Liver (tissue), 3 donors: ENCODE results near the gene GFPT2.

Experiments
- EGR1 ChIP-seq, 2 donors: IDR thresholded peaks; 2 replicates each; pipeline ENCODE4 v1.6.1; 2016 to 2018; ENCODE audit warnings: antibody characterized with exemption in 2 of 2, low read depth in 2 of 2
- GABPA ChIP-seq, 2 donors: IDR thresholded peaks in 1 of 2; conservative IDR thresholded peaks in 1 of 2; 2 replicates each; pipeline ENCODE4 v1.6.1; 2016; ENCODE audit warnings: antibody characterized with exemption in 2 of 2, mild to moderate bottlenecking in 1 of 2, moderate library complexity in 1 of 2
- JUND ChIP-seq, 2 donors: IDR thresholded peaks; 2 replicates each; pipeline ENCODE4 v1.6.1; 2016; ENCODE audit warnings: antibody characterized with exemption in 2 of 2
- RXRA ChIP-seq, 2 donors: IDR thresholded peaks; 2 replicates each; pipeline ENCODE4 v1.6.1; 2017 to 2018; ENCODE audit warnings: antibody characterized with exemption in 2 of 2, mild to moderate bottlenecking in 1 of 2
- YY1 ChIP-seq: IDR thresholded peaks from 2 replicates; pipeline ENCODE4 v1.6.1; 2016; ENCODE audit warnings: antibody characterized with exemption, mild to moderate bottlenecking
- TF ChIP-seq, protein P1 (sequence below): fragments of 150-350 bp; IDR thresholded peaks from 2 replicates; pipeline ENCODE4 v1.5.1; 2017; ENCODE audit warnings: improper control_type of control experiment, low read depth, low read length; ENCODE audit not compliant: missing input control
- TF ChIP-seq, protein P2 (sequence below): IDR thresholded peaks from 2 replicates; pipeline ENCODE4 v1.6.1; 2016; ENCODE audit warnings: antibody characterized with exemption
- donor health status: healthy.
- donor health status: healthy.

DNA sequence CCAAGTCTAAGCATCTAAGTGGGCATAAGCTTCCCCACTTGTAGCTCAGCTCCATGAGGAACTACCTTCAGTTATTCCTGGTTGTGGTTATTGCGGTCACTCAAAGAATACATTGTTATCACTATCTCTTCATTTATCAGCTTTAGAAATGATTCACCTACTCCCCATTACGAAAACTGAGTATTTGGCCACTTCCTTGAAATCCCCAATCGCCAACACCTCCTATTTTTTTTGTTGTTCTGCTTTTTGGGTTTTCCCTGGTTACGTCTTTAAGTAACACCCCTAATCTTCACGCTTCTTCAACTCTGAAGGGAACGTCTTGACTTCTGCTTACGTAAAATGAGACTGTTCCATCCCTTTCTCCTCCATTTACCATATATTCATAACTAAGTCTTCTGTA is 81.9 kb downstream of the GFPT2 start:
- TF ChIP-seq JUND (IDR thresholded peaks at IDR 0.05) (no peak), RXRA (IDR thresholded peaks at IDR 0.05) (no peak), GABPA (IDR thresholded peaks at IDR 0.05 in 1 of 2, conservative IDR thresholded peaks at IDR 0.05 in 1 of 2) (no peak), EGR1 (IDR thresholded peaks at IDR 0.05; ENCODE audit: low read depth in 2 of 2) (no peak), YY1 (no peak)
- TF ChIP-seq, protein P1, sequence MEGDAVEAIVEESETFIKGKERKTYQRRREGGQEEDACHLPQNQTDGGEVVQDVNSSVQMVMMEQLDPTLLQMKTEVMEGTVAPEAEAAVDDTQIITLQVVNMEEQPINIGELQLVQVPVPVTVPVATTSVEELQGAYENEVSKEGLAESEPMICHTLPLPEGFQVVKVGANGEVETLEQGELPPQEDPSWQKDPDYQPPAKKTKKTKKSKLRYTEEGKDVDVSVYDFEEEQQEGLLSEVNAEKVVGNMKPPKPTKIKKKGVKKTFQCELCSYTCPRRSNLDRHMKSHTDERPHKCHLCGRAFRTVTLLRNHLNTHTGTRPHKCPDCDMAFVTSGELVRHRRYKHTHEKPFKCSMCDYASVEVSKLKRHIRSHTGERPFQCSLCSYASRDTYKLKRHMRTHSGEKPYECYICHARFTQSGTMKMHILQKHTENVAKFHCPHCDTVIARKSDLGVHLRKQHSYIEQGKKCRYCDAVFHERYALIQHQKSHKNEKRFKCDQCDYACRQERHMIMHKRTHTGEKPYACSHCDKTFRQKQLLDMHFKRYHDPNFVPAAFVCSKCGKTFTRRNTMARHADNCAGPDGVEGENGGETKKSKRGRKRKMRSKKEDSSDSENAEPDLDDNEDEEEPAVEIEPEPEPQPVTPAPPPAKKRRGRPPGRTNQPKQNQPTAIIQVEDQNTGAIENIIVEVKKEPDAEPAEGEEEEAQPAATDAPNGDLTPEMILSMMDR = no peak
- TF ChIP-seq, protein P2, sequence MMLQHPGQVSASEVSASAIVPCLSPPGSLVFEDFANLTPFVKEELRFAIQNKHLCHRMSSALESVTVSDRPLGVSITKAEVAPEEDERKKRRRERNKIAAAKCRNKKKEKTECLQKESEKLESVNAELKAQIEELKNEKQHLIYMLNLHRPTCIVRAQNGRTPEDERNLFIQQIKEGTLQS = no peak
